ENCODE data around the gene ZNF780B.

Gene ZNF780B

GRCh38 chr19:39987167-39987566 is 68.9 kb downstream of the ZNF780B start:
- DNase-seq (ENCODE audit: low spot score in 2 of 2): no peak
- Histone ChIP-seq H3K4me3 (no peak overlapping the region), H3K27me3 (ENCODE audit: low read depth) (no peaks in the 10 kb centered on the region), H3K36me3 (replicated peaks) (peaks cover 17% of the 10 kb centered on the region), H3K4me1 (no peaks in the 10 kb centered on the region), H3K9me3 (peaks cover 6% of the 10 kb centered on the region)
- in situ Hi-C loops (cut with MboI; ENCODE audit: low sequenced_read_pairs): no loop called here

- no peaks in the 10 kb centered on the region for H3K4me1 ChIP-seq
- peaks cover 20% of the 10 kb centered on the region for H3K36me3 ChIP-seq (replicated peaks)
- DNase-seq (ENCODE audit: low spot score in 2 of 2): no peak
- no peaks in the 10 kb centered on the region for H3K27me3 ChIP-seq (ENCODE audit: low read depth)
- H3K9me3 ChIP-seq: peaks cover 6% of the 10 kb centered on the region
- in situ Hi-C loops (cut with MboI; ENCODE audit: low sequenced_read_pairs): no loop called here
- no peak overlapping the region for H3K4me3 ChIP-seq
Observed at GRCh38 chr19:39986643-39987042, 69.4 kb downstream of the ZNF780B start.

GRCh38 chr19:39983695-39984300 is 72.2 kb downstream of the ZNF780B start:
- Histone ChIP-seq H3K9me3 (peaks cover 6% of the 10 kb centered on the region), H3K36me3 (replicated peaks) (peaks cover 47% of the 10 kb centered on the region), H3K27me3 (ENCODE audit: low read depth) (no peaks in the 10 kb centered on the region), H3K4me1 (no peaks in the 10 kb centered on the region), H3K4me3 (no peak overlapping the region)
- in situ Hi-C loops (cut with MboI; ENCODE audit: low sequenced_read_pairs): no loop called here
- DNase-seq (ENCODE audit: low spot score in 2 of 2): no peak

- no peaks in the 10 kb centered on the region for H3K4me1 ChIP-seq
- H3K9me3 ChIP-seq: peaks cover 6% of the 10 kb centered on the region
- DNase-seq (ENCODE audit: low spot score in 2 of 2): no peak
- peaks cover 54% of the 10 kb centered on the region for H3K36me3 ChIP-seq (replicated peaks)
- no peaks in the 10 kb centered on the region for H3K27me3 ChIP-seq (ENCODE audit: low read depth)
- no peak overlapping the region for H3K4me3 ChIP-seq
- in situ Hi-C loops (cut with MboI; ENCODE audit: low sequenced_read_pairs): no loop called here
Observed at GRCh38 chr19:39982883-39983282, 73.1 kb downstream of the ZNF780B start.

All from HAP-1 (cell line).